ENCODE data around the gene DCLK1.

Gene DCLK1

GRCh38 chr13:35874704-35875103, 256.5 kb downstream of the DCLK1 start:
- TF ChIP-seq CTCF (IDR thresholded peaks at IDR 0.05), result no peak

GRCh38 chr13:35872369-35872768, 258.8 kb downstream of the DCLK1 start:
- TF ChIP-seq CTCF (IDR thresholded peaks at IDR 0.05), result no peak

DNA sequence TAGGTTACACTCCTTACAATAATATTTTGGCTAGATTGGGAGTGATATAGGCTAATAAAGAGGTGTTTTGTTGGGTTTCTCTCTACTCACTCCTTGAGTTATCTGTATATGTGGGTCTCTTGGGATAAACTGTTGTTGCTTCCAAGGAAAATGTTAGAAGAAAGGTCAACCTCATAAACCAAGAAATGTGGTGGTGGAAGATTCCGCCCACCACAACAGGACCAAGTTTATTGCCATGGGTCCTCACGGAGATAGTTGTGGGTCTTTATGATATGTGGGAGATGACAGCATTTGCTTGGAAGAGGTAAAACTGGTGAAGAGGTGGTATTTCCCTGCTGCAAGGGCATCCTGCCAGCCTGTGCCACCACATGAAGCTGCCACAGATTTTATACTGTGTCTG, 259.6 kb downstream of the DCLK1 start:
- no peak for TF ChIP-seq CTCF (IDR thresholded peaks at IDR 0.05)

DNA sequence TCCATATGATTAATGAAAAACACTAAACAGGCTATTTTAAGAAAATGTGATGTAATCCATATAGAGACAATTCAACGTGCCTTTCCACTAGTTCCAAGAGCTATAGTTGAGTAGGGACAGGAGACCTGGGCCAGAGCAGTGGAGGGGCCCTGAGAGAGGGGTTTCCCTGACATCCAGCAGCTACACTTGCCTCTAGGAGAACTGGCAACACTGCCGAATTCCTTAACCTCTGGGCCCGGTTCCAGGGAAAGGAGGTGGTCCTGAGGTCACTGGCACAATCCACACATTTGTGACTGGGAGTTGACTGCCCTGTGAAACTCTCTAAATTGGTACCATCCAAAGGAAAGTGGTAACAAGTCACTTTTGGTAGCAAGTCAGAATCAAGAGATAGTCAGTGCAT, 264.4 kb downstream of the DCLK1 start:
- TF ChIP-seq CTCF (IDR thresholded peaks at IDR 0.05), result no peak

DNA sequence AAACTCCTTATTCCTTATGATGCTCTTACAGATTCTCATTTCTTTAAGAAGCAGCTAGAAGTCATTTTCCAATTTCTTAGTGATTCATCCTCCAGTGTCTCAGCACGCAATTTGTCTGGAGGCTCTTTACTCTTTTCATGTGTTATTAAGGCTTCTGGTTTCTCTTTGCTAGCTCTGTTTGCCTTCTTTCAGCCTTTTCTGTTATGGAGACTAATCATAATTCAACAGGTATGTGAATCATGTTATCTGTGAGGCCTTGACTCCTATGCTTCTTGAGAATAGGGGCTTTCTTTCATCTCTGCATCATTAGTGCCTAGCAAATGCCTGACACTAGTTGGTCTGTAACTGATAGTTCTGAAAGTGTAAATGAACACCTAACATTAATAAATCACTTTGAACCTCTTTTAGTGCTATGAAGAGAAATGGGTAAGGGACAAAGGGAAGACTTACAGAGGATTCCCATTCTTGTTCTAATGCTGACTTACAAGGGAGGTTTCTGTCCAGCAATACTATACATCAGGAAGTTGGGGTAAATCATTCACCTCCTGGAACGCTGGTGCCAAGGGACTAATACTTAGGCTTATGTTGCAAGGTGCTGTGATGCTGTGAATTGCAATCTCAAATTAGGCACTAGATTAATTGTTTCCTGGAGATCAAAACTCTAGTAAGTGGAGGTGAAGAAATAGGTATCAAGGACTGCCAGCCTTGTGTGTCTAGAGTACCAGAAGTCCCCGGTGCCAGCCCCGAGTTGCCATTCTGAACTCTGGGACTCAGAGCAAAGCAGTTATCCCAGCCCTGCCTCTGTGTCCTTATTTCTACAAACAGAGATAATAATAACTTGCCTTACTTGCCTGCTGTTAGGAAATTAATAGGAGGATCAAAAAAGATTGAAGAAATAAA, 265.6 kb downstream of the DCLK1 start:
- TF ChIP-seq CTCF (IDR thresholded peaks at IDR 0.05), result no peak

DNA sequence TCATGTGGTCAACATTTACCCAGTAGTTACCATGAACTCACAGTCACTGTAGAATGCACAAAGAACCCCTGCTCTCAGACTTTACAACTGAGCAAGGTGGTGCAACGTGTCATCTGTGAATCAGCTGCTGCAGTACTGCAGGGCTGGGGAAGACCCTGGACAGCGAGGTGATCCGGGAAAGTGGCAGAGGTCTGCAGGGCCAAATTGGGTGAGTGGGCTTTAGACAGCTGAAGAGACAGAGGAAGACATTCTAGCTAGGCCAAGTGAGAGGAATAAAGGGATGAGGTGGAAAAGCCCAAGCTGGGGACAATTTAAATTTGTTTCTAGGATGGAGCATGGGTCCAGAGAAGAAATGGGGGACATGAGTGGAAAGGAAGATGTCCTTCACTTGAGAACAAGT, 270.5 kb downstream of the DCLK1 start:
- TF ChIP-seq CTCF (IDR thresholded peaks at IDR 0.05), result no peak

- no peak for TF ChIP-seq CTCF (IDR thresholded peaks at IDR 0.05)
Measured at GRCh38 chr13:35859981-35860380, 271.2 kb downstream of the DCLK1 start.
